Ovary (tissue), 3 donors: Measurements from ENCODE around the gene HNF1A.

Experiments used
- CTCF ChIP-seq, 3 donors: fragments of 450-650 bp in 2 of 3; fragments of 200-600 bp in 1 of 3; IDR thresholded peaks; one replicate each; pipeline versions ENCODE4 v1.5.1 to v1.8.0; 2016 to 2022; ENCODE audit warnings: antibody characterized with exemption in 3 of 3, mild to moderate bottlenecking in 1 of 3
- EP300 ChIP-seq: sonication (generic); formaldehyde crosslinking; IDR thresholded peaks from one replicate; pipeline ENCODE4 v1.6.1; 2017; ENCODE audit warnings: antibody characterized with exemption
- POLR2A ChIP-seq: fragments of 450-650 bp; IDR thresholded peaks from one replicate; pipeline ENCODE4 v1.6.1; 2017; ENCODE audit warnings: antibody characterized with exemption, mild to moderate bottlenecking, moderate library complexity
- donor health status: DM: no; HTN: no; CAD: no.

GRCh38 chr12:120999191-121000120 lies 21.1 kb downstream of the HNF1A start:
- no peak for TF ChIP-seq CTCF (IDR thresholded peaks at IDR 0.05)
- no peak for TF ChIP-seq POLR2A
- no peak for TF ChIP-seq EP300
